ENCODE data around the gene MGA.
A peak's percentile ranks its signal among the peaks of the same experiment; 100 is the strongest.

The MGA gene

GRCh38 chr15:41660235-41661077 lies at the start of gene MGA:
MGA (plus strand) TSS chr15:41660405.
- DNase-seq = peak; percentile 93

DNA sequence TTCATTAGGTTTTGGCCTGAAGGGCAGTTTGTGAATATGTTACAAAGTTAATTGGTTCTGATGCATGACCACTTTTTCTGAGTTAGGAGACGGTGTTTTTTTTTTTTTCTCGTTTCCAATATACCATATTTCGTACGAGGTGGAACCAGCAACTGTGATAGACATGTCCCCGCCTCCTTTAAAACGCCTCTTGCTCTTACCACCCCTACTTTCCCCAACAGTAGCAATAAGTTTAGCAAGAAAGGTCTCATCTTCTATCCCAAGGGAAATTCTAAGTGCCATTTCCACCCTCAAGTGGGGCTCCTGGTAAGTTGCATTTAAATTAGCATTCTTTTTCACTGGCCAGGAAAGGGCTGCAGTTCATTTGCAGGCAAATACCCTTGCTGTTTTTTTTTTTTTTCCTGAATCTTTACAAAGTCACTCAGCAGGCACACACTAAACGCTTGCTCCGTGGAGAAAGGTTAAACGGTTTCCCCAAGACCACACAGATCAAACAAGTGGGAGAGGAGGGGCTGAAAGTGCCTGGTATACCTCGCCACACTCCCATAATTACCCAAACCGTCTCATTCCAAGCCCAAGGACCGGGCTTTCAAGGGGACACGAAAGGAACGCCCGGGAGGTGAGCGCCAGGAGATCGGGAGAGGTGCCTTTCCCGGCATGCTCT lies 39.5 kb upstream of the MGA start:
- no peak for DNase-seq

GRCh38 chr15:41621200-41622193 lies 38.7 kb upstream of the MGA start:
- DNase-seq = peak; percentile 82

DNA sequence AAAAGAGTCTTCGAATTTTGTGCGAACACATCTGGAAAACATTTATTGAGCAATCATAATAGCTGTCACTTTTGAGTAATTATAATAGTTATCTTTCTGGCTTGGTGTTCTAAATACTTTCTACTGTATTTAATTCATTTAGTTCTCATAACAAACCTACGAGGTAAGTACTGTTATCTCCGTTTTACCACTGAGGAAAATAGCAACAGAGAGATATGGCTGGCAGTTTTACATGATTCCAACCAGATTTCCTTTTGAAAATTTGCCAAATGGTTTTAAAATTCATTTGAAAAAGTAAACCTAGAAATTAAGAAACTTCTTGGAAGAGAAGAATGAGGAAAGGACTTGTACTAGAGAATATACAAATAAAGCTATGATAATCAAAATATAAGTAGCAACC lies 37.3 kb upstream of the MGA start:
- DNase-seq = no peak

- DNase-seq = no peak
Measured at GRCh38 chr15:41627203-41627602, 33.0 kb upstream of the MGA start.

- DNase-seq = no peak
Measured at GRCh38 chr15:41629463-41629862, 30.7 kb upstream of the MGA start.

DNA sequence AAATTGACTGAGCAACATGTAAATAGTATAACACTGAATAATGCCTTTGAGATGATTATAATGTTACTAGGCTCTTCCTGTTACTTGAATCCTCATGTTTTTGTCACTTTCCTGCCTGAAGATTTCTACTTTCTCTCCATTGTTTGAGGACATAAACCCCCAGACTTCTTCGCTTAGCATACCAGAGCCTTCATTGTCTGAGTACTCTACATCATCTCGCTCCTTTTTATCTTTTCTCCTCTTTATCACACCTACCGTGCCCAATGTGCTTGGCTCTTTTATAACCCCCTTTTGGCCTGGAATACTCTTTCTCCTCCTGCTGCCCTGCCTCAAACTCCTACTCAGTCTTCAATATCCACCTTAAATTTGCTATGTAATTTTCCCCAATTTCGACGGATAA lies 30.3 kb upstream of the MGA start:
- no peak for DNase-seq

DNA sequence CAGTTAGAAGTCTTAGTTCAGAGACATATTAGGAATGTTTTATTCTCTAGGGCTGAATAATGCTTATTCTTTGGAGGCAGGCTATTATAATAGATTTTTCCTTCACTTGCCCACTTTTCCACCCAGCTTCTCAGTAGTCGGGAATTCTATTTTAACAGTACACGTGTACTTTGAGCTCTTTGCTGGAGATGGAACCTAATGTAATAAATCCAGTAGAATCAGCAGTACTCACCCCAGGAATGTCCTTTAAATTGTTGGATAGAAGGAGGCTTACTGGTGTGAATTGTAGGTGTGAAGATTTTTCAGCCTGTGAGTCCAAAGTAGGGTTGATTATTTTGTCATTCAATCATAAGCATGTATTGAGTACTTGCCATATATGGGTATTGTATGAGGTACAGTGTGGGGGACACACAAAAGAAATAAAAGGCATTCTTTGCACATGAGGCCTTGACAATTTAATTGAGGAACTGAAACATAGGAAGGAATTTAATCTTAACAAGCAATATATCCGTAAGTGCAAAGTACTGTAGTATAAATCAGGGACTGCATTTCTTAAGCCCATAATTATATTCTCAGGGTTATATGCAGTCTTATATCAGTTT lies 29.5 kb upstream of the MGA start:
- DNase-seq = no peak

- no peak for DNase-seq
Measured at GRCh38 chr15:41631880-41632470, 28.2 kb upstream of the MGA start.

DNA sequence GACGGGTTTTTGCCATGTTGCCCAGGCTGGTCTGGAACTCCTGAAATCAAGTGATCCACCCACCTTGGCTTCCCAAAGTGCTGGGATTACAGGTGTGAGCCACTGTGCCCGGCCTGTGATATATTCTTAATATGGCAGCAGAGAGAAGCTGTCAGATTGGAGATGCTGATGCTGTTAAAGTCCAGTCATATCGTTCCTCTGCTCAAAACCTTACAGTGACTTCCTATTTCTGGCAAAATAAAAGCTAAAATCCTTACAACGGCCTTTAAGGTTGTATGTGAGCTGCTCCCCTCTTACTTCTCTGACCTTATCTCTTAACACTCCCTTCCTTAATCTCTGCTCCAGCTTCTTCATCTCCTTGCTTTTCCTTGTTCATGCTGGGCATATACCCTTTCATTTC lies 26.6 kb upstream of the MGA start:
- DNase-seq = no peak

- DNase-seq = no peak
Measured at GRCh38 chr15:41634072-41634626, 26.1 kb upstream of the MGA start.

DNA sequence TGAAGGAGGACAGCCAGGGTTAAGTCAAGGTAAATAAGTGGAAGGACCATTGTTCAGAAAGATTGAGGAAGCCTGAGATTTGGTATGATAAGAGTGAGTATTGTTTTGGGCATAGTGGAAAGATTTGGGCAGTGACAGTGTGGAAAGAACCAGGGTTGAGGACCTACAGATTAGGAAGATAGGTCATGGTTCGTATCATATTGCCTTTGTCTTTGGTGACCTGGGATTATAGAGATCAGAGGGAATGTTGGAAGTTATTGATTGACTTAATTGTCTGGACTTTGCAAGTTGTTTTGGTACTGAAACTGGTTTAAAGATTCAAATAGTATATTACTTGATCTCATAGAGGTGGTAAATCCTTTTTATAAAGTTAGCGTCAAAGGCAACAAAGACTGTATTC lies 23.1 kb upstream of the MGA start:
- DNase-seq = no peak

DNA sequence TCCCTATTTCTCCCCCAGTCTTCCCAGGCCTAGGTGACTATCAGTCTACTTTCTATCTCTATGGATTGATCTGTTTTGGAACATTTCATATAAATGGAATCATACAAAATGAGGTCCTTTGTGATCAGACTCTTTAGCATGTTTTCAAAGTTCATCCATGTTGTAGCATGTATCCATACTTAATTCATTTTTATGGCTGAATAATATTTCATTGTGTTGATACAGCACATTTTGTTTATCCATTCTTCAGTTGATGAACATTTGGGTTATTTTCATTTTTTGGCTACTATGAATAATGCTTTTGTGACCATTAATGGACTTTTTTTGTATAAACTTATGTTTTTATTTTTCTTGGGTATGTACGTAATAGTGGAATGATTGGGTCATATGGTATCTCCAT lies 19.2 kb upstream of the MGA start:
- DNase-seq = no peak

- DNase-seq = no peak
Measured at GRCh38 chr15:41647262-41647661, 12.9 kb upstream of the MGA start.

- no peak for DNase-seq
Measured at GRCh38 chr15:41648097-41648496, 12.1 kb upstream of the MGA start.

DNA sequence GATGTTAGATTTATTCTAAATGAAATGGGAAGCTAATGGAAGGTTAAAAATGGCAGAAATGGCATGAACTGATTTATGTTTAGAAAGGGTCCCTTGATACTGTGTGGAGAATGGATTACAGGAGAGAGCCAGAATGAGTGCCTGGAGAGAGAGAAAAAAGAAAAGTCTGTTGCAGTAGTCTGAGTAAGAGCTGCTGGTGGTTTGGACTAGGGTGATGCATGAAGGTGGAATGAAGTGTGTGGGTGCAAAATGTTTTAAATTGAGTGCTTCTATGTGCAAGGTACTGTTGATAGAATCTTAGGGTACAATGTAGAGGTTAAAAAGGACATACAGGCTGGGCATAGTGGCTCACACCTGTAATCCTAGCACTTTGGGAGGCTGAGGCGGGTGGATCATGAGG lies 11.4 kb upstream of the MGA start:
- peak; percentile 62 for DNase-seq

GRCh38 chr15:41650806-41651205 lies 9.4 kb upstream of the MGA start:
- no peak for DNase-seq

GRCh38 chr15:41651373-41651772 lies 8.8 kb upstream of the MGA start:
- no peak for DNase-seq

DNA sequence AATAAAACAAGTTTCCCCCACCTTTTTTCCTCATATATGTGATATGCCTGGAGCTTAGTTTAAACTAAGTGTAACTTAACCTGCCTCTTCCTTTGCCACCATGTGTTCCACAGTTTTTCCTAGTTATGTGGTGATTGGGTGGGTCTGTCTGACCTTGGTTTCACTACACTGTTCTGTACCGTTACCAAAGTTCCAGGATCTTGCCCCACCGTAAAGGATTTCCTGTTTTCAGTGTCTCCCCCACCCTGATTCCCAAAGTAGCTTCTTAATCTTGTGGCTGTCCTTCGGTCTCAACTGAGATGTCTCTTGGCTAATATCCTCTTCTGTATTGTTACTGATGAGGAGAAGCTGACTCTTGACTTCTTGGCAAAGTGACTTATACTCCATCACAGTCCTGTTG lies 6.4 kb upstream of the MGA start:
- DNase-seq = no peak

DNA sequence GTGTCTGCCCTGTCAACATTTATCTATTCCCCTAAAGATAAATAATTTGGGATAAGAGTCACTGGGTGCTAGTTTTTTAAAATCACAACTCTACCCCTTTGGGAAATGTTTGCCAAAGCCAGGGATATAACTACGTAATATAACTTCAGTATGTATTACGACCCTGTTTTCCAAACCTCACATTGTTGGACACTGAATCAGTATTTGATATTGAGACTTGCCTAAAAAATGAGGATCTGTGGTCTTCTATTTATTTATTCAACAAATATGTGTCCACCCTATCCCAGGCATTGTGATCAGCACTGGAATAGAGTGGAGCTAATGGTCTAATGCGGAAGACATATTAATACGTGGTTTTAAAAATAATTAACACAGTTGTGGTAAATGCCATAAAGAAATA lies 4.5 kb upstream of the MGA start:
- peak; percentile 87 for DNase-seq

- DNase-seq = peak; percentile 77
Measured at GRCh38 chr15:41656188-41656587, 4.0 kb upstream of the MGA start.

- DNase-seq = no peak
Measured at GRCh38 chr15:41658689-41659088, 1.5 kb upstream of the MGA start.
